Neuron (in vitro differentiated cells): ENCODE data around the gene PRPSAP2.

Experiments
- H2AFZ ChIP-seq: one replicate; pipeline ENCODE4 v1.6.1; 2013; ENCODE audit warnings: low read depth, mild to moderate bottlenecking, inconsistent platforms, low read length, moderate library complexity
- H3K27me3 ChIP-seq: one replicate; pipeline ENCODE4 v1.6.1; 2013; ENCODE audit warnings: low read length; ENCODE audit not compliant: insufficient read depth
- H3K36me3 ChIP-seq: one replicate; pipeline ENCODE4 v1.6.1; 2013; ENCODE audit warnings: low read length; ENCODE audit not compliant: insufficient read depth
- H3K4me1 ChIP-seq: one replicate; pipeline ENCODE4 v1.6.1; 2013; ENCODE audit warnings: low read length; ENCODE audit not compliant: insufficient read depth
- H3K4me3 ChIP-seq: 2 replicates; pipeline ENCODE4 v1.5.1; 2013; ENCODE audit warnings: mild to moderate bottlenecking, low read length, moderate library complexity
- H3K9me3 ChIP-seq: one replicate; pipeline ENCODE4 v1.6.1; 2013; ENCODE audit warnings: low read length

PRPSAP2 gene

DNA sequence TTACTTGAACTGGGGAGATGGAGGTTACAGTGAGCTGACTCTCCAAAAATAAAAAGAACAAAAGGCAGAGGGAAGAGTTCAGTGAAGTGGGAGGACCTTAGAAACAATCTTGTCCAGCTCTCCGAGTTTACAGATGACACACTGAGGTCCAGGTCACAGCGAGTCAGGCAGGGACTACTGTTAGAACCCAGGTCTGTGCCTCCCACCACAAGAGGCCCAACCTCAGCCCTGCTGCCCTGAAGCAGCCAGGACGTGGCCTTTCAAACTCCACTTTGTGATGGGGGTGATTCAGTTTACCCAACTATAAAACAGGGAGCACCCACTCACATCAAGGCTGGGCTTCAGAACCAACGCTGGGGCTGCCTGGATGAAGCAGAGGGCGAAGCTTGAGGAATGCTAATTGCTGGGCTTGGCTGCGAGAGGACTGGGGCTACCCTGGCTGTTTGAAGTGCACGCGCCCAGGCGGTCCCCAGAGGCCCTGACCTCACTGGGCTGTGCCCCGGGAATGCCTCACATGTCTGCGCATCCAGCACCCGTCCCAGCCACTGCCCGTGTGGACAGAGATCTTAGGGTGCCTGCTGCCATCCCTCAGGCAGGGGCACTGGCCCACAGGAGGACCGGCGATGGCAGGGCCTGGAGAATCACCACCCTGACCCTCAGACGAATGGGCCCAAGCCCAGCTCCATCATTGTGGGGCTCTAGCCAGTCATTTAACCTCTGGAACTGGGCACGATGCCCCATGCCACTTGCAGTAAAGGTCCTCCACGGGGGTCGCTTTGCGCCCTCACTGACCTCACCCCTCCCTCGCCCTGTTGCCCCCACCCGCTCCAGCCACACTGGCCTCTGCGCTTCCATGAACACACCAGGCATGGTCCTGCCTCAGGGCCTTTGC is 105.4 kb downstream of the PRPSAP2 start:
- Histone ChIP-seq H3K27me3 (no peaks in the 10 kb centered on the region), H3K4me3 (no peak overlapping the region), H3K4me1 (peaks cover 10% of the 10 kb centered on the region), H3K36me3 (no peaks in the 10 kb centered on the region), H2AFZ (no peak overlapping the region), H3K9me3 (no peaks in the 10 kb centered on the region)

DNA sequence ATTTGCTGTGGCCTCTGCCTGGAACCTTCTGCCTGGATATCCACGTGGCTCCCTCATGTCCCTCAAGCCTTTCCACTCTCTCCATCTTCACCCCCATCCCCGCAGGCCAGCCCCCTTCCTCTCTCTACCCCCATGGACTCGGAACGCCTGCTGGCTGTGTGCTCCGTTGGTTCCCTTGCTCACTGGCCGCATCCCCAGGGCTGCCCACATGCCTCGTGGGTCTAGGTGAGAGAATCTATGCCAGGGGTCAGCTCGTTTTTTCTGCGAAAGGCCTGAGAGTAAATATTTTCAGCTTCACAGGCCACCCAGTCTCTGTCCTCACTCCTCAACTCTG is 106.1 kb downstream of the PRPSAP2 start:
- Histone ChIP-seq H2AFZ (no peak overlapping the region), H3K27me3 (no peaks in the 10 kb centered on the region), H3K9me3 (no peaks in the 10 kb centered on the region), H3K4me3 (no peak overlapping the region), H3K4me1 (peaks cover 10% of the 10 kb centered on the region), H3K36me3 (no peaks in the 10 kb centered on the region)

DNA sequence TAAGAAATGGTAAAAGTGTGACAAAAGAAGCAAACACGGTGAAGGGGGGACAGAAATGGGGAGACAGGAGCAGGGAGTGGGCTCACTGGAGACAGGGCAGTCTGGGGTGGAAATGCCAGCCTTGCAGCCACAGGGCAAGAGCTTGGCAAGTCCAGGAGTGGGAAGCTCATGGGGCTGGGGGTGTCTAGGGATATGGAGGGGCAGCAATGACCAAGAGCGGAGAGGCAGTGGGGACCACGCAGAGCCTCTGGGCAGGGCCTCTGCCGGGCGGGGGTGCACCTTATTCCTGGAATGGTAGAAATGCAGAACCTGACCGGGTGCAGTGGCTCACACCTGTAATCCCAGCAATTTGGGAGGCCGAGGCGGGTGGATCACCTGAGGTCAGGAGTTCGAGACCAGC is 106.6 kb downstream of the PRPSAP2 start:
- Histone ChIP-seq H2AFZ (no peak overlapping the region), H3K9me3 (no peaks in the 10 kb centered on the region), H3K4me1 (peaks cover 10% of the 10 kb centered on the region), H3K36me3 (no peaks in the 10 kb centered on the region), H3K4me3 (no peak overlapping the region), H3K27me3 (no peaks in the 10 kb centered on the region)

DNA sequence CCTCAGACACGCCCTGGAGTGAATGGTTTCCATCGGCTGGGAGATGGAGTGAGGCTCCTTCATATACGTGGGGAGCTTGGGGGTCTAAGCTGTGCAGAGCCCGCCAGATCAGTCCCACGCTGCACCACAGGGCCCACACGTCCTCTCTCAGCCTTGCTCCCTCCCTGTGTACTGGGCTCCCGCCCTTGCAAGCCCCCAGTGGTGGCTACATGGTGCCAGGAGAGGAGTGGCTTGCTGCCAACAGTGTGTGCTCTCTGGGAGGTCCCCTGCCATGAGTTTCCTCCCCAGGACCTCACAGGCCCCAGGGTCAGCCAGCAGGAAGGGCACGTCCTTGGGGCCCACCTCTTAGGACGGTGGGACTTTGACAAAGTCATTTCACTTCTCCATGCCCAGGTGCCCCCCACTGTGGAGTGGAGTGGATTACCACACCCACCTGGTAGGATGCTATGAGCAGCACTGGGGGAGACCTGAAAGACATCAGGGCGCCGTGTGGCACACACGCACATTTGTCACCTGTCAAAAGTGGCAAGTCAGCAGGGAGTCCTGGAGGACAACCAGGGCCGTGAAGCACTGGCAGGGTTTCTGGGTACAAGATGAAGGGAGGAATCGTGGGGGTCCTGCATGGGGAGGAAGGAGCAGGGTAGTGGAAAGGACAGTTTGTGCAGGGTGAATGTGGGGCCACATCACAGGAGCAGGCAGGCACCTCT is 107.8 kb downstream of the PRPSAP2 start:
- Histone ChIP-seq H3K36me3 (no peaks in the 10 kb centered on the region), H3K27me3 (no peaks in the 10 kb centered on the region), H3K9me3 (no peaks in the 10 kb centered on the region), H3K4me3 (no peak overlapping the region), H3K4me1 (peaks cover 10% of the 10 kb centered on the region), H2AFZ (no peak overlapping the region)

DNA sequence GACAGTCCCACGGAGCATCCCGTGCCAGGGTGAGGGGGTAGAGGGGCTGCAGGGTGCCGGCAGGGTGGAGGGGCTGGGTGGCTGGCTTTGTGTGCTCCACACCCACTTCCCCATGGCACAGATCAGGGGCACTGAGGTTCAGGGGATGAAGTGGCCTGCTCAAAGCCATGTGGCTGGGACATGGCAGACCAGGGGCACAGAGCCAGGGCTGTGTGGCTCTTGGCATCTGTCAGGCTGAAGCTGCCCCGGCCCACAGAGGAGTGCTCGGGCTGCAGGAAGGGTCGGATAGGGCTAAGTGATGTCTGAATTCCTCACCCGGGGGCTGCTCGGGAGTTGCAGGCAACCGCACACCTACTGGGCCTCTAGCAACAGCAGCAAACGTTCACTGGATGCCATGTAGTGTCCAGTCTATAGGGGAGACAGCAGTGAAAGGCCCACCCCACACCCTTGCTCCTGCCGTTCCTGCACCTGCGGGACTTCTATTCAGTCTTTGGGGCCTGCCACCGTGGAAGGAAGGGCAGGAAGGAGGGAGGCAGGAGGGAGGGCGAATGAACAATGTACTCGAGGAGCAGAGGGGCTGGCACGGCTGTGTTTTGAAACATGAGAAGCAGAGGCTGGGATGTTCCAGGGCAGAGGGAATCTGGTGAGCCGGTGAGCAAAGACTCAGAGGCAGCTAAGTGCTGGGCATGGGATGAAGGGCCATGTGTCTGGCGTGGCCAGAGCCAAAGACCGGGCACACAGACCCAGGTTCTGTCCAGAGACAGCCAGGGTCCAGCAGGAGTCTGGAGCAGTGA is 109.1 kb downstream of the PRPSAP2 start:
- peaks cover 10% of the 10 kb centered on the region for H3K4me1 ChIP-seq
- H3K4me3 ChIP-seq, result no peak overlapping the region
- H3K36me3 ChIP-seq, result no peaks in the 10 kb centered on the region

DNA sequence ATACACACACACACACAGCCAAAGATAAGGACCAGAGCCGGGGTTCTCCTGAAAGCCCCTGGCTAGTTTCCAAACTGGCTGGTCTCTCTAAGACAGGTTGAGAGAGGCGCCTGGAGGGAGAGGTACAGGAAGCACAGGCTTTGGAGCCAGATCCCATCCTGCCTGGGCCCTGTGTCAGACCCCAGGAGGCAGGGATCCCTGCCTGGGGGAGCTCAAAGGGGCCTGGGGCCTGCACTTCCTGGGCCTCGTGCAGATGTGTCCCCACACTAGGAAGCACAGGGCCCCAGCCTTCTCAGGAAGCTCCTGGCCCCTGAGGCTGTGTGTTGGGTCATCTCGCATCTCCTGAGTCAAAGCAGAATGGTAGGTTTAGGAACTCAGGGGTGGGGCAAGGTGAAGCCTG is 110.0 kb downstream of the PRPSAP2 start:
- Histone ChIP-seq H3K9me3 (no peaks in the 10 kb centered on the region), H3K36me3 (no peaks in the 10 kb centered on the region), H3K4me3 (no peak overlapping the region), H3K27me3 (no peaks in the 10 kb centered on the region), H3K4me1 (peaks cover 10% of the 10 kb centered on the region), H2AFZ (no peak overlapping the region)

More for the DNA sequence above, 109.1 kb downstream of the PRPSAP2 start:
- H3K9me3 ChIP-seq, result no peaks in the 10 kb centered on the region
- no peaks in the 10 kb centered on the region for H3K27me3 ChIP-seq
- peak overlapping the region; percentile 6 for H2AFZ ChIP-seq

DNA sequence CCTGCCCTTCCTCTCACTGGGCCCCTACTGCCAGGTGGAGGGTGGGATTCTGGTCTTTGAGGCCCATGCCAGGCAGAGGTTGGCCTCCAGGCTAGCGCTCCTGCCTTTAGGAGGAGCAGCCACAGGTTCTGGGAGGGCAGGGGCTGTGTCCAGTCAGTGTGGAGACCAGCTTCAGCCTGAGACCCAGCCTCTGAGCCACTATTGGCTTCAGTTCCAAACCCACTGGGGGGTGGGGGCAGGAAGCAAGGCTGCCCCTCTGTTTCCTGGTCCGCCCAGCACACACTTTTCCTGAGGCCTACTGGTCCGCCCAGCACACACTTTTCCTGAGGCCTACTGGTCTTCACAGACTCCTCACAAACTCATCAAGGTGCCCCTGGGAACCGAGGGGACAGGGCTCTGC is 110.4 kb downstream of the PRPSAP2 start:
- Histone ChIP-seq H3K27me3 (no peaks in the 10 kb centered on the region), H2AFZ (no peak overlapping the region), H3K4me1 (peaks cover 10% of the 10 kb centered on the region), H3K9me3 (no peaks in the 10 kb centered on the region), H3K4me3 (no peak overlapping the region), H3K36me3 (no peaks in the 10 kb centered on the region)

DNA sequence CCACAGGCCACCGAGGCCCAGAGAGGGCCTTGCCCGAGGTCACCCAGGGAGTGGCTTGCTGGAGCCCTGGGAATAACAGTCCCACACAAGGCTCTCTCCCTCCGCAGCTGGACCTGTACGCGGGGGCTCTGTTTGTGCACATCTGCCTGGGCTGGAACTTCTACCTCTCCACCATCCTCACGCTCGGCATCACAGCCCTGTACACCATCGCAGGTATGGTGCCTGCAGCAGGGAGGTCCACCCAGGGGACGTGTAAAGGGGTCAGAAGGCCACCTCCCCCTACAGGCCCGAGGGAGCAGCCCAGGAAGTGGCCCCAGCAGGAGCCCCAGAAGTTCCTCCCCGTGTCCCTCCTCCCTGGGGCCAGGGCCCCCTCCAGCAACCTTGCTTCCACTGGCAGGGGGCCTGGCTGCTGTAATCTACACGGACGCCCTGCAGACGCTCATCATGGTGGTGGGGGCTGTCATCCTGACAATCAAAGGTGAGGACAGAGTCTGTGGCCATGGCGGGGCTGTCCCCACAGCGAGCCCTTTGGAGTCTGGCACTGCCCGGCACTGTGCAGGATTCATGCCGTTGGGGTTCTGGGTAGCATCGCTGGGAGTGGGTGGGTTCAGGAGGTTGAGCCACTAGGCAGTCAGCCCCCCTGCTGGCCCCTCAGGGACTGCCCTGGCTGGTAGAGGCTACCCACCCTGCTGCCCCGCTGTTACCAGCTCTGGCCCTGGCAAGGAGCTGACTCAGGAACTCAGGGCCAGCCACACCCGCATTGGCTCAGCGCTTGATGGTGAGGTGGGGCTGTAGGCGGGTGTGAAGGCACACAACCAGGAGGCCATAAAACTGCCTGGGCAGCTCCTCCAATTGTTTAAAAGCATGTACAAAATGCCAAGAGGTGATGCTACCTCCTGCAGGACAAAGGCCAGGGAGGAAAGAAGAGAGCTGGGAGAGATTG is 111.3 kb downstream of the PRPSAP2 start:
- H3K27me3 ChIP-seq, result no peaks in the 10 kb centered on the region
- no peak overlapping the region for H2AFZ ChIP-seq
- H3K4me3 ChIP-seq, result no peak overlapping the region
- H3K4me1 ChIP-seq, result peaks cover 10% of the 10 kb centered on the region
- H3K9me3 ChIP-seq, result no peaks in the 10 kb centered on the region
- no peaks in the 10 kb centered on the region for H3K36me3 ChIP-seq

DNA sequence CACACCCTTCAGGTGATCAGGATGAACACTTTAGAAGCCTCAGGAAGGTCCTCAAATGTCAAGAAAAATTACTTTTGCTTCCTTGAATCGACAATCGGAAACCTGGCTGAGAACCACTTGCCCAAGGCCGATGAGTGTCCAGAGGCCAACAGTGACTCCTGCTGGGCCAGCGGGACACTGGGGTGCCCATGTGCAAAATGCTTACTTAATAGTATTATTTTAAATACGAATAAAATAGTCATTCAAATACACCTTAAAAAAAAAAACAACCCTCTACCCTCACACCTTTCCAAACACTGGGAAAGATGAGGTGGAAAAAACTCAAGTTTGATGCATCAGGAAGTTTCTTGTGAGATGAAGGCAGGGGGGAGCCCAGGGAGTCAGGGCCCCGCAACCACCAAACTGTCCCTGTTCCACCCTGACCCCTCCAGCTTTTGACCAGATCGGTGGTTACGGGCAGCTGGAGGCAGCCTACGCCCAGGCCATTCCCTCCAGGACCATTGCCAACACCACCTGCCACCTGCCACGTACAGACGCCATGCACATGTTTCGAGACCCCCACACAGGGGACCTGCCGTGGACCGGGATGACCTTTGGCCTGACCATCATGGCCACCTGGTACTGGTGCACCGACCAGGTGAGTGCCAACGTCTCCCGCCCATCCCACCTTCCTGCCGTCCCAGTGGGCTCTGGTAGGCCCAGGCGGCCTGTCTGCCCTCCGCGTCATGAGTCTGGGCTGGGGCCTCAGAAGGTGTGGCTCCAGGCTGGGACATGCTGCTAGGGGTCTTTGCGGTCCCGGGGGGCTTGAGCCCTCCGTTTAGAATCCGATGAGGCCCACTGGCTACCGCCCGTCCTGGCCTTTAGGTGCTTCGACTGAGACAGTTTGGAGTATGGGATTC is 112.9 kb downstream of the PRPSAP2 start:
- Histone ChIP-seq H3K36me3 (no peaks in the 10 kb centered on the region), H3K4me3 (no peak overlapping the region), H2AFZ (no peak overlapping the region), H3K9me3 (no peaks in the 10 kb centered on the region), H3K27me3 (no peaks in the 10 kb centered on the region), H3K4me1 (peaks cover 10% of the 10 kb centered on the region)

DNA sequence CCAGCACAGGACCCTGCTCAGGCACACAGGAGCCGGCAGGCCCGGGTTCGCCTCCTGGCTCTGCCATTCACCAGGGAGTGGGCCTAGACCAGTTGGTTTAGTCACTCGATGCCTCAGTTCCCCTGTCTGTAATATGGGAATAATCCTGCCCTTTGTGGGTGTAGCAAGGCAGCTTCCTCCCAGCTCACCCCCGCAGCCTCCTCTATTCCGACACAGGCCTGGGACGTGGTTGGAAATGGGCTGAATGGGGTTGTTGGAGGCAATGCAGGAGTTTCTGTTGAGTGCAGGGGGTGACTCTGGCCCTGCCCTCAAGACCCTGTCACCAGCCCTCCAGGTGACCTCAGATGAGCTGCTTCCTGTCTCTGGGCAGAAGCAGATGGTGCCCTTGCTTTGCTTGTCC is 113.9 kb downstream of the PRPSAP2 start:
- H3K36me3 ChIP-seq, result no peaks in the 10 kb centered on the region

DNA sequence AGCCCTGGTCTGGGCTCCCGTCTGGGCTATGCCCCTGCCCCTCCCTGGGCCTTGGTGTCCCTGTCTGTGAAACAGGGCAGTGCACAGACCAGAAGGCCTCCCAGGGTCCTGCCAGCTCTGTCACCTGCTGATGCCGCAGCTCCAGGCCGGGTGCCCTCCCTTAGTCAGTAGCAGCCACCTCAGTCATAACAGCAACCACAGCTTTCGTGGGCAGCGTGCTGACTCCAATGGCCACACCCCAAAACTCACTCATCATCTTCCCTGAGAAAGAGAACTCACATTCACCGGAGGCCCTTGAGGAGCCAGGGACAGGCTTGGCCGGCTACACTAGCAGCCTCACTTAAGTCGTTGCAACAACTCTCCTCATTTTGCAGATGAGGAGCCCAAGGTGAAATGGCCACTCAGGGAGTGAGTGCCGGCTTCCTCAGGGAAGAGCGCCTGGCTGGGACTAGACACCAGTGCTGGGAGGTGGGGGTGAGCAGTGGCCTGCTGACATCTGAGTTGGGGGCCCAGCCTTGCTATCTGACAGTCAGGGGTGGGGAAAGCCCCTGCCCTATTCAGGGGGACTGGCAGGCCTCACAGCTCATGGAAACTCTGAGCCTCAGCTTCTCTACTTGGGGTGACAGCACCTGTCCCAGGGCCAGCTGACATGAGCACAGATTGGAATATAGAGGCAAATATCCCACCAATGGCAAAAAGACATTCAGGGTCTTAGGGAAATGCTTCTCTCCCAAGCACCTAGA is 116.6 kb downstream of the PRPSAP2 start:
- Histone ChIP-seq H3K9me3 (no peaks in the 10 kb centered on the region), H3K4me3 (no peak overlapping the region), H2AFZ (no peak overlapping the region), H3K36me3 (no peaks in the 10 kb centered on the region), H3K4me1 (no peaks in the 10 kb centered on the region), H3K27me3 (no peaks in the 10 kb centered on the region)

More for the DNA sequence above, 113.9 kb downstream of the PRPSAP2 start:
- peaks cover 8% of the 10 kb centered on the region for H3K4me1 ChIP-seq
- H3K4me3 ChIP-seq, result no peak overlapping the region
- H3K27me3 ChIP-seq, result no peaks in the 10 kb centered on the region
- H3K9me3 ChIP-seq, result no peaks in the 10 kb centered on the region
- H2AFZ ChIP-seq, result no peak overlapping the region
